GM12892 (cell line): ENCODE data around the gene JDP2.

Source experiments
- POLR2A ChIP-seq: IDR thresholded peaks from 2 replicates; pipeline ENCODE4 v1.6.1; 2011; ENCODE audit warnings: low read depth, low read length, control low read depth
- POLR2AphosphoS5 ChIP-seq: IDR thresholded peaks from 2 replicates; pipeline ENCODE4 v1.6.1; 2011; ENCODE audit warnings: low read depth, low read length, control low read depth
- TAF1 ChIP-seq: IDR thresholded peaks from 2 replicates; pipeline ENCODE4 v1.6.1; 2011; ENCODE audit warnings: low read depth, mild to moderate bottlenecking, control low read depth, low read length, borderline replicate concordance

DNA sequence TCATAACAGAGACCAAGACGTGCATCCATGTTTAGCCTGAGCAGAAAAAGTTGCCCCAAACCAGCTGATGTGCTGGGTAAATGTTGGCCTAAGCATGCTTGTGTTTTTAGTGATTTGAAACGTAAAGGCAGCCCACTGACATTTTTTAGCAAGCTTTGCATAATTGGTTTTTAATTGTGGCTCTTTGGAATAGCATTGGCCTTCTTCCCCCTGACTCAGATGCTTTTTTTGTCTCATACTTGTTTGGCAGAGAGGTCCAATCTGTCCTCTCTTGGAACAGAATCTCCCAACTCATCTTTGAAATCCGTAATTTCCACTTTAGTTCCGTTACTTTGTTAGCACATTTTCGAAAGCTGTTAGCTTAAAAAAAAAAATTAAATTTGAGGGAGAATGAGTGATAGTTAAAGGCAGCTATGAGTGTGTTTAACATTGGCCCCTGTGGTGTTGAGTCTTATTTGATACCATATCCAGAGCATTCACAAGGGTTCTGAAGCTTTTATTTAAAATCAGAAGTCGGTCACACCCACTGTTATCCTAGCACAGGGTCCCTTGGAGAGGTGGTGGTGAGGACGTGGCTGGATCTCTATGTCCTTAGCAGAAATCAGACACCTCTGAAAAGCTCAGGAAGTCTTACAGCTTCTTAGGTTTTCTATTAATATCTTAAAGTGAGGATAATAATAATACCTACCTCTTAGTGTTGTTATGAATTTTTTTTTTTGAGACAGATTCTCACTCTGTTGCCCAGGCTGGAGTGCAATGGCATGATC lies 15.6 kb downstream of the JDP2 start:
- TF ChIP-seq POLR2A (no peak), POLR2AphosphoS5 (no peak), TAF1 (no peak)
